ENCODE measurements around the gene CGB8.

DNA sequence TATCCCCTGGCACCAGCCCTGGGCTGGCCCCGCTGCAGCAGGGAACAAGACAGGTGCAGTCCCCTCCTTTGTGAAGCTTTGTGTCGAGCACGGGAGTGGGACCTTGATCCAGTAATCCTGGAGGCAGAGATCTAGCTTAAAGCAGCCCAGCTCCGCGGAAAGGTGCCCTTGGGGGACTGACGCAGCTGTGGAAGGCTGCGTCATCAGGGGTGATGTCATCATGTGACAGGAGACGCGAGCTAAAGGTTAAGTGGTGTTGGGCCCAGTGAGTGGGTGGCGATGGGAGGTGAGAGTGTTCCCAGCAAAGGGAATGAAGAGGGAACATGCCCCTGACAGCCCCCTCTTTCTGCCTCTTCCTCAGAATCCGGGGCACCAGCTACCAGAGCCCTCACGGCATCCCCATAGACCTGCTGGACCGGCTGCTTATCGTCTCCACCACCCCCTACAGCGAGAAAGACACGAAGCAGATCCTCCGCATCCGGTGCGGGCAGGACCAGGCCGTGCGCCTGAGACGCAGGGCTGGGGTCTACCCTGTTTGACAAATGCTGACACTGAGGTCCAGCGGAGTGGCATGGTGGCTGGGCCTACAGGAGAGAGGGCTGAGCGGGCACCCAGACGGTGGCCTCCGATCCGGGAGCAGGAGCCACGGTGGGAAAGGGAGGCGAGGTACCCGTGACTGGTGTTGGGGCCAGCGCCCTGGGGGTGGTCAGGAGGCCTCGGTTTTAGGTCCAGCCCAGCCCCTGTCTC lies 34.6 kb downstream of the CGB8 start:
- TF ChIP-seq POLR2A (IDR thresholded peaks at IDR 0.05; ENCODE audit: extremely low read depth, insufficient read length), result no peak
- TF ChIP-seq, protein P1, sequence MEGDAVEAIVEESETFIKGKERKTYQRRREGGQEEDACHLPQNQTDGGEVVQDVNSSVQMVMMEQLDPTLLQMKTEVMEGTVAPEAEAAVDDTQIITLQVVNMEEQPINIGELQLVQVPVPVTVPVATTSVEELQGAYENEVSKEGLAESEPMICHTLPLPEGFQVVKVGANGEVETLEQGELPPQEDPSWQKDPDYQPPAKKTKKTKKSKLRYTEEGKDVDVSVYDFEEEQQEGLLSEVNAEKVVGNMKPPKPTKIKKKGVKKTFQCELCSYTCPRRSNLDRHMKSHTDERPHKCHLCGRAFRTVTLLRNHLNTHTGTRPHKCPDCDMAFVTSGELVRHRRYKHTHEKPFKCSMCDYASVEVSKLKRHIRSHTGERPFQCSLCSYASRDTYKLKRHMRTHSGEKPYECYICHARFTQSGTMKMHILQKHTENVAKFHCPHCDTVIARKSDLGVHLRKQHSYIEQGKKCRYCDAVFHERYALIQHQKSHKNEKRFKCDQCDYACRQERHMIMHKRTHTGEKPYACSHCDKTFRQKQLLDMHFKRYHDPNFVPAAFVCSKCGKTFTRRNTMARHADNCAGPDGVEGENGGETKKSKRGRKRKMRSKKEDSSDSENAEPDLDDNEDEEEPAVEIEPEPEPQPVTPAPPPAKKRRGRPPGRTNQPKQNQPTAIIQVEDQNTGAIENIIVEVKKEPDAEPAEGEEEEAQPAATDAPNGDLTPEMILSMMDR (IDR thresholded peaks at IDR 0.05; ENCODE audit: low read depth, low read length), result no peak
- no peak for TF ChIP-seq MYC (IDR thresholded peaks at IDR 0.05; ENCODE audit: low read depth, low read length)
- TF ChIP-seq, protein P2, sequence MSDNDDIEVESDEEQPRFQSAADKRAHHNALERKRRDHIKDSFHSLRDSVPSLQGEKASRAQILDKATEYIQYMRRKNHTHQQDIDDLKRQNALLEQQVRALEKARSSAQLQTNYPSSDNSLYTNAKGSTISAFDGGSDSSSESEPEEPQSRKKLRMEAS (IDR thresholded peaks at IDR 0.05; ENCODE audit: low read depth, low read length), result no peak
